ENCODE results near the gene PPFIA2.

DNA sequence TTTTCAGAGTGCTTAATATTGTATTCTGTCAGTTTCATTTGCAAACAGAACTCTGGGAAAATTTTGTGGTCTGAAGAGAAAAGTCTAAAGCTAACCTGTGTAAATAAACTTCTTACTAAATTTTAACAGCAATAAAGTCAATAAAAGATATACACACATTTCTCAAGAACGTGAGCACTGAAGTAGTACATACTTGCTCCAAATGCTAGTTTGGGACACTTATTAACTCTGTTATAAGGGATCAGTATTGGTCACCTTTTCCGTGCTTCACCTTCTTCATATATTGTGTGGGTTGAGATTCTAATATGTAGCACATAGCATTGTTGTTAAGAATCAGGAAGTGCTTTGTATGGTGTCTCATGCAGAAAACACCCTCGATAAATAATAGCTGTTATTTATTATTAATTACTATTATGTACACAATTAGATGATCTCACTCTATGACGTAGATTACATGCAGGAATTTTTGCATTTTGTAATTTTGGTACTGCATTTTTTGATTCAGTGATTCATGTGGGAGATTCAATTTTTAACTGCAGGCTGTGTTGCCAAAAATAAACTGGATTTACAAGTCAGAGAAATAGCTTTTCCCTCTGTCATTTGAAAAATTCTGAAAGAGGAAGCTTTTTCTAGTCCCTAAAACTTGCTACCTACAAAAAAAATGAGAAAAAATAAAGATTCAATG lies 380.4 kb downstream of the PPFIA2 start:
- TF ChIP-seq, protein P1, sequence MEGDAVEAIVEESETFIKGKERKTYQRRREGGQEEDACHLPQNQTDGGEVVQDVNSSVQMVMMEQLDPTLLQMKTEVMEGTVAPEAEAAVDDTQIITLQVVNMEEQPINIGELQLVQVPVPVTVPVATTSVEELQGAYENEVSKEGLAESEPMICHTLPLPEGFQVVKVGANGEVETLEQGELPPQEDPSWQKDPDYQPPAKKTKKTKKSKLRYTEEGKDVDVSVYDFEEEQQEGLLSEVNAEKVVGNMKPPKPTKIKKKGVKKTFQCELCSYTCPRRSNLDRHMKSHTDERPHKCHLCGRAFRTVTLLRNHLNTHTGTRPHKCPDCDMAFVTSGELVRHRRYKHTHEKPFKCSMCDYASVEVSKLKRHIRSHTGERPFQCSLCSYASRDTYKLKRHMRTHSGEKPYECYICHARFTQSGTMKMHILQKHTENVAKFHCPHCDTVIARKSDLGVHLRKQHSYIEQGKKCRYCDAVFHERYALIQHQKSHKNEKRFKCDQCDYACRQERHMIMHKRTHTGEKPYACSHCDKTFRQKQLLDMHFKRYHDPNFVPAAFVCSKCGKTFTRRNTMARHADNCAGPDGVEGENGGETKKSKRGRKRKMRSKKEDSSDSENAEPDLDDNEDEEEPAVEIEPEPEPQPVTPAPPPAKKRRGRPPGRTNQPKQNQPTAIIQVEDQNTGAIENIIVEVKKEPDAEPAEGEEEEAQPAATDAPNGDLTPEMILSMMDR (IDR thresholded peaks at IDR 0.05): no peak
- TF ChIP-seq ZFX (IDR thresholded peaks at IDR 0.05; ENCODE audit: borderline replicate concordance): no peak
